ENCODE measurements around the gene WRAP53.
"Not testable (repeated sequence)": the region's sequence is repeated elsewhere in the genome, so short reads cannot be mapped to it uniquely, and the experiment has no call there.

WRAP53 gene

DNA sequence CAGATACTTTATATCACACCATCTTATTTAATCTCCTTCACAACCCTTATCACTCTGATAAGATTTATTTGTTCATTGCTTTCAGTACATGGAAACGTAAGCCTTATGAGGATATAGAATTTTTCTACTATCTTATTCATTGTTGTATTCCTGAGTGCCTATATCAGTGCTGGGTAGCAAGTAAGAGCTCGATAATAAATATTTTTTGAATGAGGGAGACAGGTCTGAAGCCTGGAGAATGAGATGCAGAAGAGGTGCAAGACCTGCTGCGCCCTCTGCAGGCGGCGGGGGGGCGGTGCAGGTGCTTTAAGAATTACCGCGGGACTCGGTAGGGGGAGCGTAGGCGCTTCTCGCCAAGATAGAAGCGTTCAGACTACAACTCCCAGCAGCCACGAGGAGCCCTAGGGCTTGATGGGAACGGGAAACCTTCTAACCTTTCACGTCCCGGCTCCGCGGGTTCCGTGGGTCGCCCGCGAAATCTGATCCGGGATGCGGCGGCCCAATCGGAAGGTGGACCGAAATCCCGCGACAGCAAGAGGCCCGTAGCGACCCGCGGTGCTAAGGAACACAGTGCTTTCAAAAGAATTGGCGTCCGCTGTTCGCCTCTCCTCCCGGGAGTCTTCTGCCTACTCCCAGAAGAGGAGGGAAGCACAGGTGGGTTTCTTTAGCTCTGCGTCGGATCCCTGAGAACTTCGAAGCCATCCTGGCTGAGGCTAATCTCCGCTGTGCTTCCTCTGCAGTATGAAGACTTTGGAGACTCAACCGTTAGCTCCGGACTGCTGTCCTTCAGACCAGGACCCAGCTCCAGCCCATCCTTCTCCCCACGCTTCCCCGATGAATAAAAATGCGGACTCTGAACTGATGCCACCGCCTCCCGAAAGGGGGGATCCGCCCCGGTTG is at the start of gene WRAP53:
Gene WRAP53 (plus strand): TSS at position 570 of the 900 bp plus-strand sequence. CDS start 172 bp downstream, at position 742.
- Histone ChIP-seq H3K4me3 (peak within 1 kb of the TSS; percentile 91), H3K27ac (peak within 1 kb of the TSS; percentile 95 to 96)
- DNase-seq (ENCODE audit: low spot score) = peak; percentile 99
- TF ChIP-seq, protein P1, sequence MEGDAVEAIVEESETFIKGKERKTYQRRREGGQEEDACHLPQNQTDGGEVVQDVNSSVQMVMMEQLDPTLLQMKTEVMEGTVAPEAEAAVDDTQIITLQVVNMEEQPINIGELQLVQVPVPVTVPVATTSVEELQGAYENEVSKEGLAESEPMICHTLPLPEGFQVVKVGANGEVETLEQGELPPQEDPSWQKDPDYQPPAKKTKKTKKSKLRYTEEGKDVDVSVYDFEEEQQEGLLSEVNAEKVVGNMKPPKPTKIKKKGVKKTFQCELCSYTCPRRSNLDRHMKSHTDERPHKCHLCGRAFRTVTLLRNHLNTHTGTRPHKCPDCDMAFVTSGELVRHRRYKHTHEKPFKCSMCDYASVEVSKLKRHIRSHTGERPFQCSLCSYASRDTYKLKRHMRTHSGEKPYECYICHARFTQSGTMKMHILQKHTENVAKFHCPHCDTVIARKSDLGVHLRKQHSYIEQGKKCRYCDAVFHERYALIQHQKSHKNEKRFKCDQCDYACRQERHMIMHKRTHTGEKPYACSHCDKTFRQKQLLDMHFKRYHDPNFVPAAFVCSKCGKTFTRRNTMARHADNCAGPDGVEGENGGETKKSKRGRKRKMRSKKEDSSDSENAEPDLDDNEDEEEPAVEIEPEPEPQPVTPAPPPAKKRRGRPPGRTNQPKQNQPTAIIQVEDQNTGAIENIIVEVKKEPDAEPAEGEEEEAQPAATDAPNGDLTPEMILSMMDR (IDR thresholded peaks at IDR 0.05) = peak; percentile 92

DNA sequence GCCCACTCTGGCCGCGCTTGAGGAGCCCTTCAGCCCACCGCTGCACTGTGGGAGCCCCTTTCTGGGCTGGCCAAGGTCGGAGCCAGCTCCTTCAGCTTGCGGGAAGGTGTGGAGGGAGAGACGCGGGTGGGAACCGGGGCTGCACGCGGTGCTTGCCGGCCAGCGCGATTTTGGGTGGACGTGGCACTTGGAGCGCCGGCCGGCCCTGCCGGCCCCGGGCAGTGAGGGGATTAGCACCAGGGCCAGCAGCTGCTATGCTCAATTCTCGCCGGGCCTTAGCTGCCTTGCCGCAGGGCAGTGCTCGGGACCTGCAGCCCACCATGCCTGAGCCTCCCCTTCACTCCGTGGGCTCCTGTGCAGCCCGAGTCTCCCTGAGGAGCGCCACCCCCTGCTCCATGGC is 47.5 kb upstream of the WRAP53 start:
- DNase-seq (ENCODE audit: low spot score) = no peak
- Histone ChIP-seq H3K4me3 (no peak overlapping the region), H3K27ac (no peak overlapping the region)
- TF ChIP-seq, protein P1 (IDR thresholded peaks at IDR 0.05) = no peak

GRCh38 chr17:7641635-7642034 is 46.6 kb upstream of the WRAP53 start:
- DNase-seq (ENCODE audit: low spot score); H3K4me3 ChIP-seq; H3K27ac ChIP-seq: not testable (repeated sequence)

- H3K27ac ChIP-seq = no peak overlapping the region
- DNase-seq (ENCODE audit: low spot score) = no peak
- no peak overlapping the region for H3K4me3 ChIP-seq
- TF ChIP-seq, protein P1 (IDR thresholded peaks at IDR 0.05) = no peak
Observed at GRCh38 chr17:7644775-7645174, 43.5 kb upstream of the WRAP53 start.

- TF ChIP-seq, protein P1 (IDR thresholded peaks at IDR 0.05) = no peak
- H3K27ac ChIP-seq = no peak overlapping the region
- no peak overlapping the region for H3K4me3 ChIP-seq
- no peak for DNase-seq (ENCODE audit: low spot score)
Observed at GRCh38 chr17:7646457-7646856, 41.8 kb upstream of the WRAP53 start.

DNA sequence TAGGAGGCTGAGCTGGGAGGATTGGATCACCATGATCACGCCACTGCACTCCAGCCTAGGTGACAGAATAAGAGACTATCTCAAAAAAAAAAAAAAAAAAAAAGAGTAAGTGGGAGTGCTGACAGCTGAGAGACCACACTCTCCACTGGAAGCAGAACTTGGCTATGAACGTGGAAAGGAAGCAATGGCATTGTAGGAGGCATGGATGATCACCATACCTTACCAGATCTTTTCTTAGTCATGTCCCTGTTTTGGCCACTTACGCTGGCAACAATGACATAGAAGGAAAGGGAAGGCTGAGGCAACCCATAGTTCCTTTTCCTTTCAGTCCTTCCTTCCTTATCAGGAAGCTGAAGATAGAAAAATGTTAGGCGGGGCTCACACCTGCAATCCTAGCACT is 41.3 kb upstream of the WRAP53 start:
- TF ChIP-seq, protein P1 (IDR thresholded peaks at IDR 0.05) = no peak
- Histone ChIP-seq H3K4me3 (no peak overlapping the region), H3K27ac (no peak overlapping the region)
- no peak for DNase-seq (ENCODE audit: low spot score)

DNA sequence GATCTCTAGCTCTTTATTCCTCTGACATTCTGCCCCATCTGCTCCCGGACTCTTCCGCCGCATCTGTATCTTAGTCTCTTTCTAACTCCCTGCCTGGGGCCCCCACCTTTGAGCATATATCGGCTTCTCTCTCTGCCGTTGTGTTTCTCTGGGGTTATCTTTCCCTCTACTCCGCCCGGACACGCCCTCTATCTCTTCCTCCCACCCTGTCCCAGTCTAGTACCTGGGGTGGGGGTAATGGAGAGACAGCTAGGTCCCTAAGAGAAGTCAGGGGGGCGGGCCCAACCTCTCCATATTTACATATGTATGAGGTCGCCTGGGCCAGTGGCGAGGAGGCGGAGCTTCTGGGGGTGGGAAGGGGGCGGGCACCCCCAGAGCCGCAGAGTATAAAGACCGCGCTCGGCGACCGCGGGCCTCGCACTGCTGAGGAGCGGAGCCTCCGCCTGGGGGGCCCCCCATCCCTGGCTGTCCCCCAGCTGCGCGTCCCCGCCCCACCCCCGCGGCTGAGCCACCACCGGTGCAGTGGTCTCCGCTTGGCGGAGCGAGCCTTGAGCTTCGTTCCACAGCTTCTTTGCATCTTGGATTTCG is 37.7 kb upstream of the WRAP53 start, which contains the start of gene ATP1B2:
Gene ATP1B2 (plus strand): TSS at position 418 of the 588 bp plus-strand sequence. CDS start 593 bp downstream, outside the sequence.
- Histone ChIP-seq H3K4me3 (peak within 1 kb of the TSS; percentile 74), H3K27ac (peak within 1 kb of the TSS in 1 of 2 donors; percentile 62)
- no peak for DNase-seq (ENCODE audit: low spot score)
- TF ChIP-seq, protein P1 (IDR thresholded peaks at IDR 0.05) = no peak

Measured in coronary artery (tissue), 2 donors.